GM12878 (cell line): ENCODE results near the gene IFIH1. TPM values are rescaled to one million over a fixed set of nuclear protein-coding genes. Genes with fewer than 3 reads are reported as not detected.

ENCODE experiments used
- ATAC-seq: fragments of 200-7000 bp; cut with Tn5 transposase; 3 replicates; pipeline ENCODE4 v1.9.1; 2020; ENCODE audit warnings: mild to moderate bottlenecking, moderate library complexity
- BruUV-seq: library from RNA; stranded (reverse); fragments of 400-500 nt; replicated peaks from 2 replicates; lab custom pipeline; 2021; lab: Mats Ljungman, UMichigan
- CTCF ChIA-PET: fragments of 300-600 bp; sonication (Branson Sonifier 250); formaldehyde crosslinking; extraction: SDS; loops from one replicate; lab custom pipeline; 2021; ENCODE audit warnings: inconsistent platforms; lab: Yijun Ruan, JAX
- POLR2A ChIA-PET: fragments of 350-600 bp; formaldehyde crosslinking; extraction: SDS; loops from one replicate; lab custom pipeline; 2021; ENCODE audit warnings: inconsistent platforms; lab: Charles Lee
- RAD21 ChIA-PET: fragments of 300-600 bp; sonication (Branson Sonifier 250); formaldehyde crosslinking; loops from one replicate; lab custom pipeline; 2023; ENCODE audit warnings: antibody characterized with exemption; ENCODE audit not compliant: unreplicated experiment; lab: Charles Lee
- SMC1A ChIA-PET: fragments of 300-600 bp; sonication (Branson Sonifier 250); formaldehyde crosslinking; loops from one replicate; lab custom pipeline; 2023; ENCODE audit not compliant: unreplicated experiment, uncharacterized antibody; lab: Charles Lee
- DNase-seq: peaks from one replicate; pipeline ENCODE4 v3.0.0-alpha.2; 2011; ENCODE audit warnings: low read depth, low spot score
- FAIRE-seq: peaks from 3 replicates; lab custom pipeline; 2011; peaks lifted over from hg19 to GRCh38; lab: Jason Lieb, UNC
- H2AFZ ChIP-seq: 2 replicates; pipeline ENCODE4 v1.6.0; 2011; ENCODE audit warnings: low read depth, low read length, control low read depth; ENCODE audit not compliant: control insufficient read depth
- H3K27ac ChIP-seq: 2 replicates; pipeline ENCODE4 v1.5.1; 2011; ENCODE audit warnings: control low read depth; ENCODE audit not compliant: control insufficient read depth, insufficient read depth
- H3K27me3 ChIP-seq, 2 experiments: replicated peaks in 1 of 2; 2 replicates each; pipeline versions ENCODE4 v1.6.0 to v1.6.1; 2011; ENCODE audit warnings: low read length in 1 of 2; ENCODE audit not compliant: control insufficient read depth in 2 of 2, insufficient read depth in 2 of 2
- H3K36me3 ChIP-seq, 2 experiments: 2 replicates each; pipeline ENCODE4 v1.5.1; 2011; ENCODE audit warnings: low read length in 1 of 2; ENCODE audit not compliant: control insufficient read depth in 2 of 2, insufficient read depth in 2 of 2
- H3K4me1 ChIP-seq: 2 replicates; pipeline ENCODE4 v1.6.1; 2011; ENCODE audit warnings: mild to moderate bottlenecking, low read length, moderate library complexity, mixed read lengths; ENCODE audit not compliant: control insufficient read depth, insufficient read depth
- H3K4me2 ChIP-seq: 2 replicates; pipeline ENCODE4 v1.6.0; 2011; ENCODE audit warnings: control low read depth; ENCODE audit not compliant: control insufficient read depth, insufficient read depth
- H3K4me3 ChIP-seq: fragments of 200-600 bp; sonication (generic); 2 replicates; pipeline ENCODE4 v1.5.1; 2016
- H3K79me2 ChIP-seq: 2 replicates; pipeline ENCODE4 v1.6.0; 2011; ENCODE audit warnings: low read length; ENCODE audit not compliant: control insufficient read depth, insufficient read depth
- H3K9ac ChIP-seq: 2 replicates; pipeline ENCODE4 v1.8.0; 2011; ENCODE audit warnings: low read length, control low read depth, mixed read lengths; ENCODE audit not compliant: control insufficient read depth, insufficient read depth
- H3K9me3 ChIP-seq: replicated peaks from 3 replicates; pipeline ENCODE4 v1.5.1; 2011; ENCODE audit warnings: mild to moderate bottlenecking, low read length; ENCODE audit not compliant: control insufficient read depth, insufficient read depth
- H4K20me1 ChIP-seq: 2 replicates; pipeline ENCODE4 v1.6.0; 2011; ENCODE audit not compliant: control insufficient read depth, insufficient read depth
- DPF2 ChIP-seq: fragments of 450-650 bp; IDR thresholded peaks from 2 replicates; pipeline ENCODE4 v1.6.1; 2017; ENCODE audit warnings: mild to moderate bottlenecking
- FOXK2 ChIP-seq: fragments of 450-650 bp; IDR thresholded peaks from 2 replicates; pipeline ENCODE4 v1.6.1; 2017; ENCODE audit warnings: mild to moderate bottlenecking, moderate library complexity
- HDAC2 ChIP-seq: fragments of 200-600 bp; sonication (generic); IDR thresholded peaks from 2 replicates; pipeline ENCODE4 v1.6.1; 2017
- IKZF1 ChIP-seq: fragments of 450-650 bp; conservative IDR thresholded peaks from 2 replicates; pipeline ENCODE4 v1.6.1; 2017; ENCODE audit warnings: antibody characterized with exemption, mild to moderate bottlenecking
- MXI1 ChIP-seq: fragments of 150-350 bp; IDR thresholded peaks from 2 replicates; pipeline ENCODE4 v1.6.1; 2011; ENCODE audit warnings: low read depth, mild to moderate bottlenecking, inconsistent platforms, low read length, improper control_type of control experiment
- MYB ChIP-seq: fragments of 150-350 bp; IDR thresholded peaks from 2 replicates; pipeline ENCODE4 v1.6.1; 2014; ENCODE audit warnings: mild to moderate bottlenecking, low read depth, low read length, borderline replicate concordance
- POLR2AphosphoS5 ChIP-seq: IDR thresholded peaks from 2 replicates; pipeline ENCODE4 v1.6.1; 2011; ENCODE audit warnings: mild to moderate bottlenecking, low read length, inconsistent platforms
- RUNX3 ChIP-seq: IDR thresholded peaks from 2 replicates; pipeline ENCODE4 v1.6.1; 2012; ENCODE audit warnings: low read length, inconsistent platforms
- SMC3 ChIP-seq: IDR thresholded peaks from 2 replicates; pipeline ENCODE4 v1.6.1; 2011; ENCODE audit warnings: low read length, improper control_type of control experiment, borderline replicate concordance
- SREBF1 ChIP-seq: IDR thresholded peaks from 2 replicates; pipeline ENCODE4 v1.6.1; 2012; ENCODE audit warnings: mild to moderate bottlenecking, low read length
- ZBED1 ChIP-seq: IDR thresholded peaks from 2 replicates; pipeline ENCODE4 v1.6.1; 2016; ENCODE audit warnings: borderline replicate concordance
- ZNF24 ChIP-seq: fragments of 450-650 bp; IDR thresholded peaks from 2 replicates; pipeline ENCODE4 v1.6.1; 2017; ENCODE audit warnings: antibody characterized with exemption, mild to moderate bottlenecking
- WGBS: methylation state at CpG from one replicate; pipeline ENCODE4 v1.1.6; 2016; ENCODE audit warnings: low lambda C conversion rate; ENCODE audit not compliant: insufficient replicate concordance, insufficient coverage; ENCODE audit errors: missing lambda C conversion rate; 5-methylcytosine and 5-hydroxymethylcytosine counted together
- in situ Hi-C: fragments of 300-500 bp; cut with MboI; formaldehyde crosslinking; loops from 9 replicates; pipeline ENCODE4 v1.14.3; 2018; ENCODE audit warnings: mixed read lengths
- intact Hi-C: fragments of 100-400 bp; cut with micrococcal nuclease; formaldehyde crosslinking; loops from one replicate; pipeline ENCODE4 v1.14.2; 2022; ENCODE audit not compliant: unreplicated experiment
- polyA plus RNA-seq, 11 experiments: library from polyadenylated mRNA; depleted of rRNA in 4 of 11; unstranded in 6 of 11; stranded (reverse) in 5 of 11; fragments of >200 nt; fragmentation: Nextera tagmentation in 4 of 11; fragmentation: Illumina TruSeq in 1 of 11; extraction: Ambion mirVana in 4 of 11; extraction: Trizol in 1 of 11; gene quantifications; 1 replicate in 1 of 11; 2 replicates in 10 of 11; pipeline versions ENCODE4 v1.2.1 to v1.2.3, GENCODE V29; 2011 to 2016; ENCODE audit warnings: inconsistent platforms in 2 of 11, missing spikeins in 2 of 11, low read depth in 1 of 11
- total RNA-seq, 4 experiments: library from RNA; depleted of rRNA in 3 of 4; stranded (reverse); fragments of >200 nt in 3 of 4; fragmentation: Illumina TruSeq in 1 of 4; extraction: Trizol in 1 of 4; gene quantifications; 2 replicates each; pipeline versions ENCODE4 v1.2.1 to v1.2.3, GENCODE V29; 2013 to 2021
- TF ChIP-seq, protein P1 (sequence below): IDR thresholded peaks from 2 replicates; pipeline ENCODE4 v1.6.1; 2012; ENCODE audit warnings: low read depth, low read length, improper control_type of control experiment
- TF ChIP-seq, protein P2 (sequence below): fragments of 450-650 bp; IDR thresholded peaks from 2 replicates; pipeline ENCODE4 v1.6.1; 2016; ENCODE audit warnings: mild to moderate bottlenecking

The IFIH1 gene
- total and polyA plus RNA-seq, 10 of the 15 experiments (the other 5 are each of a cell fraction or from before 2014, with no cell fraction given): 12.5 to 40.9 (median 28.8) TPM

DNA sequence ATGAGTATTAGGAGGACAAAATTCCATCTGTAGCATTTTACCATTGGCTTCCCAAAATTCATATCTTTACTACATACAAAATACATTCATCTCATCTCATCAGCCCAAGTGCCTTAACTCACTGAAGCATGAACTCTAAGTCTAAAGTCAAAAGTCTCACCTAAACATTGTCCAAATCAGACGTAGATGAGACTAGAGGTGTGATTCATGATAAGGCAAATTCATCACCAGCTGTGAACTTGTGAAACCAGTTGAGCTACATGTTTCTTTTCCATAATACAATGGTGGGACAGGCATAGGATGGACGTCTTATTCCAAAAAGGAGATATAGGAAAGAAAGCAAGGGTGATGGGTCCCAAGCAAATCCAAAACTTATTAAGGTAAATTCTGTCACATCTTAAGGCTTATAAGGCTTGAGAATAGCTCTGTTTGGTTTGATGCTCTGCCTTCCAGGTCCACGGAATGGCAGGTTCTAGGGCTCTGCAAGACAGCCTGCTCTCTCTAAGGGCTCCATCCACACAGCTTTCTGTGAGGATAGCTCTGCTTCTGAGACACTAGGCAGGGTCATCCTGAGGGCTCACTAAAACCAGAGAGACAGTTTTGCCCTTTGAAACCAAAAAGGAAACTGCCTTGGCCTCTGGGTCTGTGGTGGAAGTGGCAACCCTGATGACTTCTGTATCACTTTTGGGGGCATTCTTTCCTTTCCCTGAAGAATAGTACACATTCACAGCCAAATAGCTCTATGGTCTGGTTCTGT is 9.6 kb downstream of the IFIH1 start:
- in situ Hi-C loops: loop anchor here (25.0 kb wide), 1 partner anchor 922 kb away; no protein-coding TSS in a partner anchor
- peaks cover 6% of the 10 kb centered on the region for H3K4me1 ChIP-seq
- ChIA-PET CTCF (interaction anchor here (0.6 to 17.1 kb wide), 6 partner anchors 9 to 486 kb away, joined by 3 to 316 read pairs (median 13); partner anchors contain the start of genes GCA and IFIH1), POLR2A (interaction anchor here (0.7 to 1.9 kb wide), 5 partner anchors 9 to 247 kb away, joined by 3 to 9 read pairs (median 4); partner anchors contain the start of gene IFIH1), SMC1A (interaction anchor here (0.6 to 3.8 kb wide), 11 partner anchors 9 to 825 kb away, joined by 3 to 18 read pairs (median 3); partner anchors contain the start of gene IFIH1), RAD21 (interaction anchor here (0.7 to 8.7 kb wide), 8 partner anchors 8 to 153 kb away, joined by 3 to 50 read pairs (median 4); partner anchors contain the start of genes GCA and IFIH1)
- peak overlapping the region; percentile 48 for H3K4me2 ChIP-seq
- no peak overlapping the region for H2AFZ ChIP-seq
- DNase-seq: no peak
- no peaks in the 10 kb centered on the region for H4K20me1 ChIP-seq
- peak; percentile 51 for ATAC-seq
- WGBS: 91% methylated on average over 3 of the region's 3 CpGs
- no peaks in the 10 kb centered on the region for H3K9me3 ChIP-seq
- TSS peak; percentile 4 for BruUV-seq
- H3K9ac ChIP-seq: no peak overlapping the region
- H3K79me2 ChIP-seq: peaks cover 53% of the 10 kb centered on the region
- FAIRE-seq: peak; percentile 47
- H3K36me3 ChIP-seq: peaks cover 3 to 21% of the 10 kb centered on the region in 2 experiments
- intact Hi-C loops: no loop called here
- H3K4me3 ChIP-seq: no peak overlapping the region
- H3K27ac ChIP-seq: no peak overlapping the region
- TF ChIP-seq MXI1 (no peak), POLR2AphosphoS5 (peak; percentile 43; the same call in 1 of the 2 replicates), DPF2 (no peak), FOXK2 (no peak), ZNF24 (no peak), RUNX3 (no peak), SREBF1 (no peak), ZBED1 (no peak), HDAC2 (no peak), SMC3 (no peak), IKZF1 (peak; percentile 43; the same call in 1 of the 2 replicates), MYB (no peak)
- TF ChIP-seq, protein P1, sequence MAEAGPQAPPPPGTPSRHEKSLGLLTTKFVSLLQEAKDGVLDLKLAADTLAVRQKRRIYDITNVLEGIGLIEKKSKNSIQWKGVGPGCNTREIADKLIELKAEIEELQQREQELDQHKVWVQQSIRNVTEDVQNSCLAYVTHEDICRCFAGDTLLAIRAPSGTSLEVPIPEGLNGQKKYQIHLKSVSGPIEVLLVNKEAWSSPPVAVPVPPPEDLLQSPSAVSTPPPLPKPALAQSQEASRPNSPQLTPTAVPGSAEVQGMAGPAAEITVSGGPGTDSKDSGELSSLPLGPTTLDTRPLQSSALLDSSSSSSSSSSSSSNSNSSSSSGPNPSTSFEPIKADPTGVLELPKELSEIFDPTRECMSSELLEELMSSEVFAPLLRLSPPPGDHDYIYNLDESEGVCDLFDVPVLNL: no peak
- TF ChIP-seq, protein P2, sequence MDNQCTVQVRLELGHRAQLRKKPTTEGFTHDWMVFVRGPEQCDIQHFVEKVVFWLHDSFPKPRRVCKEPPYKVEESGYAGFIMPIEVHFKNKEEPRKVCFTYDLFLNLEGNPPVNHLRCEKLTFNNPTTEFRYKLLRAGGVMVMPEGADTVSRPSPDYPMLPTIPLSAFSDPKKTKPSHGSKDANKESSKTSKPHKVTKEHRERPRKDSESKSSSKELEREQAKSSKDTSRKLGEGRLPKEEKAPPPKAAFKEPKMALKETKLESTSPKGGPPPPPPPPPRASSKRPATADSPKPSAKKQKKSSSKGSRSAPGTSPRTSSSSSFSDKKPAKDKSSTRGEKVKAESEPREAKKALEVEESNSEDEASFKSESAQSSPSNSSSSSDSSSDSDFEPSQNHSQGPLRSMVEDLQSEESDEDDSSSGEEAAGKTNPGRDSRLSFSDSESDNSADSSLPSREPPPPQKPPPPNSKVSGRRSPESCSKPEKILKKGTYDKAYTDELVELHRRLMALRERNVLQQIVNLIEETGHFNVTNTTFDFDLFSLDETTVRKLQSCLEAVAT: no peak
- TF ChIP-seq, all 136 proteins: peak for 2
- no peaks in the 10 kb centered on the region for H3K27me3 ChIP-seq
